Glutamatergic neuron (in vitro differentiated cells): ENCODE data around the gene CAT. TPM values are rescaled to one million over a fixed set of nuclear protein-coding genes. Genes with fewer than 3 reads are reported as not detected.

Experiments
- DNase-seq: peaks from one replicate; pipeline ENCODE4 v3.0.0; 2022
- H3K27ac Mint-ChIP-seq: one replicate; pipeline ENCODE4 v1.8.0; 2020; ENCODE audit warnings: mild to moderate bottlenecking, mixed read lengths, inconsistent platforms; ENCODE audit not compliant: unreplicated experiment
- H3K27me3 Mint-ChIP-seq: one replicate; pipeline ENCODE4 v1.8.0; 2020; ENCODE audit warnings: mild to moderate bottlenecking, moderate library complexity, mixed read lengths, inconsistent platforms; ENCODE audit not compliant: unreplicated experiment
- H3K36me3 Mint-ChIP-seq: one replicate; pipeline ENCODE4 v1.8.0; 2020; ENCODE audit warnings: mild to moderate bottlenecking, mixed read lengths, inconsistent platforms; ENCODE audit not compliant: unreplicated experiment
- H3K4me1 Mint-ChIP-seq: one replicate; pipeline ENCODE4 v1.8.0; 2020; ENCODE audit warnings: mild to moderate bottlenecking, low read depth, mixed read lengths, inconsistent platforms; ENCODE audit not compliant: unreplicated experiment
- H3K4me3 Mint-ChIP-seq: one replicate; pipeline ENCODE4 v1.8.0; 2020; ENCODE audit warnings: mild to moderate bottlenecking, mixed read lengths, inconsistent platforms; ENCODE audit not compliant: unreplicated experiment
- H3K9me3 Mint-ChIP-seq: one replicate; pipeline ENCODE4 v1.8.0; 2020; ENCODE audit warnings: mild to moderate bottlenecking, moderate library complexity, mixed read lengths, inconsistent platforms; ENCODE audit not compliant: unreplicated experiment
- total RNA-seq: library from RNA; stranded (reverse); fragmentation: NEBNext Ultra II Directional; extraction: Animal tissue kit (Norgen Biotek cat#: 25700); gene quantifications from one replicate; pipeline ENCODE4 v1.2.1, GENCODE V29; 2021; ENCODE audit not compliant: unreplicated experiment
- TF ChIP-seq, protein P1 (sequence below): fragments of 200-600 bp; sonication (generic); IDR thresholded peaks from one replicate; pipeline ENCODE4 v1.5.0; 2021; ENCODE audit not compliant: partially characterized antibody, unreplicated experiment

CAT gene
- total RNA-seq, 1 donor from 2014 or later, result 22.9 TPM

DNA sequence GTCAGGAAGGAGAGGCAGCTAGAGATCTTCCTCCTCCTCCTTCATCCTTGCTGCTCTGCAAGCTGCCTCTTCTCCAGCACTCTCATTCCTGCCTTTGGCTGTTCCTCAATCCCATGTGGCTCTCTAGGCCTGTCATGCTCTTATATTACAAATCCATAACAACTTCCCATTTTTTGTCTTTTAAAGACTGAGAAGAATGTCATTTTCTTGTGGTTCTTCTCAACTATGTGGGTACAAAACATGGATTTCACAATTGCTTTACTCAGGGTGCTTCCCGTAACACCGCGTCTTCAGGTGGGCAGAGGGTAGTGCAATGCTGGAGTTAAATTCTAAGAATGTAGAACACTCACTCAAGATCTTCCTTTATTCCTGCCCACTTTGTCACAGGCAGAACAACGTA lies 6.8 kb upstream of the CAT start:
- H3K4me1 Mint-ChIP-seq, result no peaks in the 10 kb centered on the region
- no peak overlapping the region for H3K27ac Mint-ChIP-seq

DNA sequence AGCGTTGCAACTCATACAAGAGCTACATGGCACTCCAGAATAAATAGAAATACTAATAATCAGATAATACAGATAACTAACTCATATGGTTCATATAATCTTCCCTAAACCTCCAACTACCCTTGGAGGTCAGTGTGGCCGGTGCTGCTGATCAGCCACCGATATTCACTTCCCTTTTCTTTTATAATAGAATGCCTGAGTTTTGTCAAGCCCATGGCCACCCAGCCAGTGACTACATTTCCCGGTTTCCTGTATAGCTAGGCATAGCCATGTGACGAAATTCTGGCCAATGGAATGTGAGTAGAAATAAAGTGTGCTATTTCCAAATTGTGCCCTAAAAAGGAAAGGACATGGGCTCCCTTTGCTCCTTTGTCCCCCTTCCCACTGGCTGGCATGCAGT lies 5.9 kb upstream of the CAT start:
- Mint-ChIP-seq H3K9me3 (no peaks in the 10 kb centered on the region), H3K36me3 (no peaks in the 10 kb centered on the region), H3K4me1 (no peaks in the 10 kb centered on the region), H3K4me3 (no peak overlapping the region), H3K27me3 (no peaks in the 10 kb centered on the region), H3K27ac (no peak overlapping the region)
- TF ChIP-seq, protein P1, sequence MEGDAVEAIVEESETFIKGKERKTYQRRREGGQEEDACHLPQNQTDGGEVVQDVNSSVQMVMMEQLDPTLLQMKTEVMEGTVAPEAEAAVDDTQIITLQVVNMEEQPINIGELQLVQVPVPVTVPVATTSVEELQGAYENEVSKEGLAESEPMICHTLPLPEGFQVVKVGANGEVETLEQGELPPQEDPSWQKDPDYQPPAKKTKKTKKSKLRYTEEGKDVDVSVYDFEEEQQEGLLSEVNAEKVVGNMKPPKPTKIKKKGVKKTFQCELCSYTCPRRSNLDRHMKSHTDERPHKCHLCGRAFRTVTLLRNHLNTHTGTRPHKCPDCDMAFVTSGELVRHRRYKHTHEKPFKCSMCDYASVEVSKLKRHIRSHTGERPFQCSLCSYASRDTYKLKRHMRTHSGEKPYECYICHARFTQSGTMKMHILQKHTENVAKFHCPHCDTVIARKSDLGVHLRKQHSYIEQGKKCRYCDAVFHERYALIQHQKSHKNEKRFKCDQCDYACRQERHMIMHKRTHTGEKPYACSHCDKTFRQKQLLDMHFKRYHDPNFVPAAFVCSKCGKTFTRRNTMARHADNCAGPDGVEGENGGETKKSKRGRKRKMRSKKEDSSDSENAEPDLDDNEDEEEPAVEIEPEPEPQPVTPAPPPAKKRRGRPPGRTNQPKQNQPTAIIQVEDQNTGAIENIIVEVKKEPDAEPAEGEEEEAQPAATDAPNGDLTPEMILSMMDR, result no peak
- DNase-seq, result no peak

More for the DNA sequence above, 6.8 kb upstream of the CAT start:
- H3K36me3 Mint-ChIP-seq, result no peaks in the 10 kb centered on the region
- no peaks in the 10 kb centered on the region for H3K27me3 Mint-ChIP-seq
- H3K9me3 Mint-ChIP-seq, result no peaks in the 10 kb centered on the region
- no peak overlapping the region for H3K4me3 Mint-ChIP-seq
- TF ChIP-seq, protein P1, result no peak
- no peak for DNase-seq

DNA sequence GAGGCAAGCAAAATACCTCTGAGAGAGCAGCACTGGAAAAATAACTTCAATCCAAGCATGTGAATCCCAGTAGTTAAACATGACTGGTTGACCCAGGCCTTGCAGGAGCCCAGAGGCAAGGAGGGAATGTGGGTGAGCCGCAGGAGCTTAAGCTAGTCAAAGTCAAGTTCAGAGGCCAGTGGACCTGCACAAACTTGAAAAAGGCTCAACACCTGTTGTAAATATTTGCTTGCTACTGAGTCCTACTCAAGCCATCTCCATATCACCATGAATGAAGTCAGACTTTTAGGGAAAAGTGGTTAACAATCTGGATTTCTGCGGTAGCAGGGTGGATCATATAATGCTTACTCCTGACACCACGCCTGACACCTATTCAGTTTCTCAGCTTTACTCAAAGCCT lies 4.8 kb upstream of the CAT start:
- Mint-ChIP-seq H3K4me3 (no peak overlapping the region), H3K27ac (no peak overlapping the region), H3K36me3 (no peaks in the 10 kb centered on the region), H3K9me3 (no peaks in the 10 kb centered on the region), H3K4me1 (no peaks in the 10 kb centered on the region), H3K27me3 (peaks cover 2% of the 10 kb centered on the region)
- TF ChIP-seq, protein P1, result no peak
- DNase-seq, result no peak

DNA sequence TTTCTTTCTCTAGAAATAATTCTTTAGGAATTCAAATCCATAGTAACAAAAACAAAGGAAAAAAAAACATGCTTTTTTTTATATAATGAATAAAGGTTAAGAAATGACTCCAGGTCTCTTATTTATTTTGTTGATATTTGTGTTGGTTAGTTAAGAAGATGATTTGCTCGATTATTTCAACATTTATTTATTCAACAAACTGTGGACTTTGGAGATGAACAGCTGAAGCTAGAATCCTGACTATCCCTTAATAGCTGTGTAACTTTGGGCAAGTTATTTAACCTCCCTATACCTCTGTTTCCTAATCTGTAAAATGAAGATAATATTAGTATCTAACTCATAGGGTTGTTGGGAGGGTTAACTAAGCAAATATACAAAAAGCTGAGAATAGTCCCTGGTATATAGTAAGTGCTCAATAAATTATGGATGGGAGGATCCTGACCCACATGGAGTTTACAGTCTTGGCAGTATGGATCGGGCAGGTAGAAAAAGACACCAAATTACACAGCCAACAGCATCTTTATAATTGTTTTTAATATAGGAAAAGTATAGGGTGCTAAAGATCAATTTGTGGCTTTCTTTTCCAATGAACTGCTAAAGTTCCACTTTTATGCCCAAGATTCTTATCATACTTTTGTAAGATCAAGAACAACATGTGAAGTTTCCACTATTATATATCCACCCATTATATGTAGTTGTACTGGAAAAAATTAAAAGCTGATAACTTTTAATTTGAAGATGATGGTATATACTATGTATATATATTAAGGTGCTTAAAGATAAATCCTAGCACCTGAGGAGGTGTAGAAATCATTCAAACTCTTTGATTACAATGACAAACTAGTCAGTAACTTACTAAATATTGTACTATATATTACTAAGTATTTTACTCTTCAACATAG lies 1.3 kb upstream of the CAT start:
- Mint-ChIP-seq H3K27me3 (peaks cover 3% of the 10 kb centered on the region), H3K4me3 (peak overlapping the region; percentile 97), H3K4me1 (peaks cover 8% of the 10 kb centered on the region), H3K36me3 (no peaks in the 10 kb centered on the region), H3K9me3 (peaks cover 2% of the 10 kb centered on the region), H3K27ac (no peak overlapping the region)
- DNase-seq, result no peak
- TF ChIP-seq, protein P1, result no peak

DNA sequence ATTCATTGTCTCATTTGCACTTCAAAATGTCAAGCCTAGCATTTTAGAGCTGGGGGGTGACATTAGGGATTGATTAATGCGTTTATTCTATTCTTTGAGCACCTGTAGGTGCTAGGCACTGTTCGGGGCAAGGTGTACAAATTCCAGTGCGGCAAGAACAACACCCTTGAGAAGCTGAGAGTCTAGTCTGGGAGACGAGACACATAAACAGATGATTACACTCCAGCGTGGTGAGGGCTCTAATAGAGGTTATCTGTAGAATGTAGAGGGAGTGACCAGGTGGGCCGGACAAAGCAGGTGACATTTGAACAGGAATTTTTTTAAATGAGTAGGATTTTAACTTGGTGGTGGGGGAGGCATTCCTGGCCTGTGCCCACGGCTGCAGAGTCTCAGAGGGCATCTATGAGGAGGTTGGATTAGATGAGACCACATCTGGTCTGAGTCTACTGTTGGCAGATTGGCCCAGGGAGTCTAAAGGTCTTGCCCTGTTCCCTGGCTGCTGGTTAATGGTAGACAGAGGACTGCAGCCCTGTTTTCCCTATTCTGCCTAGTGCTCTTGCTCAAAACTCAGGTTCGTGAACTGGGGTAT lies 970 bp downstream of the CAT start:
- no peak for DNase-seq
- H3K27ac Mint-ChIP-seq, result peak overlapping the region; percentile 97
- H3K36me3 Mint-ChIP-seq, result no peaks in the 10 kb centered on the region
- TF ChIP-seq, protein P1, result no peak
- H3K4me1 Mint-ChIP-seq, result peaks cover 8% of the 10 kb centered on the region
- H3K27me3 Mint-ChIP-seq, result peaks cover 3% of the 10 kb centered on the region
- peaks cover 2% of the 10 kb centered on the region for H3K9me3 Mint-ChIP-seq
- peak overlapping the region; percentile 97 for H3K4me3 Mint-ChIP-seq
